ENCODE data around the gene GNRH2.

DNA sequence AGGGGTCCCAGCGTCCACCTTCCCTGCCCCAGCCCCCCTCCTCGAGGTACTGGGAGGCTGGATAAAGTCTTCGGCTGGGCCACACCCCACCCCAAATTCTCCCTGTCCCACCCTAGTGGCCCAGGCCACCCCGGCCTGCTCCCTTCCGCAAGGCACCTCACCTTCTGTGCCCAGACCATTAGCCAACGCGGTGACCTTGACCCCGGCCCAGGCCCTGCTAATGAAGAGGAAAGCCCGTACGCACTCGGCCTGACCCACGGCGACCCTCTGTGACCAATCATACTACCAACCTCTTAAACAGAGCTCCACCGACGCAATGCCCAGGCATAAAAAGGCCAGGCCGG, 27.8 kb downstream of the GNRH2 start:
- TF ChIP-seq FOXJ3 (CRISPR knock-in tag; IDR thresholded peaks at IDR 0.05) = no peak
- TF ChIP-seq EP300 (IDR thresholded peaks at IDR 0.05; ENCODE audit: borderline replicate concordance in 1 of 2, low read depth in 1 of 2, low read length in 1 of 2) = no peak
- TF ChIP-seq, protein P1, sequence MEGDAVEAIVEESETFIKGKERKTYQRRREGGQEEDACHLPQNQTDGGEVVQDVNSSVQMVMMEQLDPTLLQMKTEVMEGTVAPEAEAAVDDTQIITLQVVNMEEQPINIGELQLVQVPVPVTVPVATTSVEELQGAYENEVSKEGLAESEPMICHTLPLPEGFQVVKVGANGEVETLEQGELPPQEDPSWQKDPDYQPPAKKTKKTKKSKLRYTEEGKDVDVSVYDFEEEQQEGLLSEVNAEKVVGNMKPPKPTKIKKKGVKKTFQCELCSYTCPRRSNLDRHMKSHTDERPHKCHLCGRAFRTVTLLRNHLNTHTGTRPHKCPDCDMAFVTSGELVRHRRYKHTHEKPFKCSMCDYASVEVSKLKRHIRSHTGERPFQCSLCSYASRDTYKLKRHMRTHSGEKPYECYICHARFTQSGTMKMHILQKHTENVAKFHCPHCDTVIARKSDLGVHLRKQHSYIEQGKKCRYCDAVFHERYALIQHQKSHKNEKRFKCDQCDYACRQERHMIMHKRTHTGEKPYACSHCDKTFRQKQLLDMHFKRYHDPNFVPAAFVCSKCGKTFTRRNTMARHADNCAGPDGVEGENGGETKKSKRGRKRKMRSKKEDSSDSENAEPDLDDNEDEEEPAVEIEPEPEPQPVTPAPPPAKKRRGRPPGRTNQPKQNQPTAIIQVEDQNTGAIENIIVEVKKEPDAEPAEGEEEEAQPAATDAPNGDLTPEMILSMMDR (IDR thresholded peaks at IDR 0.05) = no peak
- no peak for TF ChIP-seq RAD21 (IDR thresholded peaks at IDR 0.05; ENCODE audit: low read length)
- TF ChIP-seq MAX (IDR thresholded peaks at IDR 0.05; ENCODE audit: low read depth) = no peak
- TF ChIP-seq MXI1 (IDR thresholded peaks at IDR 0.05; ENCODE audit: low read depth, low read length) = no peak
- TF ChIP-seq POLR2AphosphoS5 (IDR thresholded peaks at IDR 0.05; ENCODE audit: low read depth, low read length) = no peak
- no peak for TF ChIP-seq TAF1 (IDR thresholded peaks at IDR 0.05; ENCODE audit: borderline replicate concordance, low read depth, low read length)
